Stomach (tissue), 9 donors: Measurements from ENCODE around the gene SYNJ2. TPM values are rescaled to one million over a fixed set of nuclear protein-coding genes. Genes with fewer than 3 reads are reported as not detected.
A peak's percentile ranks its signal among the peaks of the same experiment; 100 is the strongest.
"Not testable (repeated sequence)": the region's sequence is repeated elsewhere in the genome, so short reads cannot be mapped to it uniquely, and the experiment has no call there.

Experiments used
- DNase-seq, 2 donors: peaks; one replicate each; pipeline versions ENCODE4 v3.0.0 to v3.0.0-alpha.2; 2013 to 2019
- H3K27ac ChIP-seq, 5 donors: fragments of 200-600 bp in 4 of 5; sonication (generic) in 4 of 5; one replicate each; pipeline ENCODE4 v1.5.1; 2013 to 2019; ENCODE audit warnings: mild to moderate bottlenecking in 1 of 5, moderate library complexity in 1 of 5
- H3K27me3 ChIP-seq, 3 donors: fragments of 200-600 bp; sonication (generic); one replicate each; pipeline ENCODE4 v1.5.1; 2017 to 2019; ENCODE audit warnings: mixed run types in 1 of 3
- H3K36me3 ChIP-seq, 4 donors: fragments of 200-600 bp; sonication (generic); 1 replicate in 3 of 4; 2 replicates in 1 of 4; pipeline ENCODE4 v1.5.1; 2016 to 2019
- H3K4me1 ChIP-seq, 4 donors: fragments of 200-600 bp; sonication (generic); one replicate each; pipeline ENCODE4 v1.5.1; 2016 to 2019
- H3K4me3 ChIP-seq, 4 donors: fragments of 200-600 bp; sonication (generic) in 3 of 4; one replicate each; pipeline ENCODE4 v1.5.1; 2016 to 2019; ENCODE audit warnings: mild to moderate bottlenecking in 1 of 4
- H3K9me3 ChIP-seq, 4 donors: fragments of 200-600 bp; sonication (generic); one replicate each; pipeline ENCODE4 v1.5.1; 2016 to 2019
- EP300 ChIP-seq: sonication (generic); formaldehyde crosslinking; IDR thresholded peaks from one replicate; pipeline ENCODE4 v1.6.1; 2017; ENCODE audit warnings: antibody characterized with exemption
- POLR2A ChIP-seq, 4 donors: fragments of 450-650 bp; IDR thresholded peaks; one replicate each; pipeline ENCODE4 v1.6.1; 2016; ENCODE audit warnings: antibody characterized with exemption in 4 of 4, control low read depth in 2 of 4, mild to moderate bottlenecking in 1 of 4, moderate library complexity in 1 of 4
- POLR2AphosphoS5 ChIP-seq, 3 donors: sonication (generic); formaldehyde crosslinking; IDR thresholded peaks; one replicate each; pipeline ENCODE4 v1.6.1; 2016; ENCODE audit warnings: antibody characterized with exemption in 3 of 3
- WGBS, 5 donors: extraction: QIAGEN DNeasy Blood & Tissue Kit in 3 of 5; methylation state at CpG; one replicate each; pipeline versions ENCODE4 v1.1.5 to v1.1.7; 2013 to 2018; 5-methylcytosine and 5-hydroxymethylcytosine counted together
- intact Hi-C: fragments of 100-400 bp; cut with DNase I; formaldehyde crosslinking; loops from one replicate; pipeline ENCODE4 v1.15.1; 2023; ENCODE audit warnings: low total_unique reads
- polyA plus RNA-seq, 3 donors: library from polyadenylated mRNA; stranded (reverse); fragments of 200-250 nt; gene quantifications; one replicate each; pipeline ENCODE4 v1.2.3, GENCODE V29; 2013
- total RNA-seq, 5 donors: library from RNA; depleted of rRNA; stranded (reverse); fragments of >200 nt; gene quantifications; one replicate each; pipeline versions ENCODE4 v1.1.0 to v1.2.3, GENCODE V29; 2014 to 2016
- TF ChIP-seq, protein P1 (sequence below), 7 experiments: fragments of 450-650 bp in 4 of 7; fragments of 200-600 bp in 3 of 7; sonication (generic) in 3 of 7; IDR thresholded peaks; one replicate each; pipeline ENCODE4 v1.5.1; 2016 to 2019; ENCODE audit warnings: antibody characterized with exemption in 7 of 7, control low read depth in 2 of 7, mild to moderate bottlenecking in 1 of 7
- donor health status: healthy with polysubstance abuse.
- donor health status: Bipolar disorder and iron deficiency.
- donor health status: healthy.

Gene SYNJ2
- total and polyA plus RNA-seq, 8 donors, result 4.7 to 41.4 (median 14.4) TPM

GRCh38 chr6:157937916-157938315 lies 43.7 kb upstream of the SYNJ2 start:
- no peaks in the 10 kb centered on the region for H3K4me1 ChIP-seq
- no peak for DNase-seq
- no peak overlapping the region for H3K27ac ChIP-seq
- no peaks in the 10 kb centered on the region for H3K27me3 ChIP-seq
- whole genome bisulfite sequencing, 5 donors, result 95 to 97% (median 96%) methylated on average over 6 of the region's 6 CpGs
- TF ChIP-seq, protein P1, sequence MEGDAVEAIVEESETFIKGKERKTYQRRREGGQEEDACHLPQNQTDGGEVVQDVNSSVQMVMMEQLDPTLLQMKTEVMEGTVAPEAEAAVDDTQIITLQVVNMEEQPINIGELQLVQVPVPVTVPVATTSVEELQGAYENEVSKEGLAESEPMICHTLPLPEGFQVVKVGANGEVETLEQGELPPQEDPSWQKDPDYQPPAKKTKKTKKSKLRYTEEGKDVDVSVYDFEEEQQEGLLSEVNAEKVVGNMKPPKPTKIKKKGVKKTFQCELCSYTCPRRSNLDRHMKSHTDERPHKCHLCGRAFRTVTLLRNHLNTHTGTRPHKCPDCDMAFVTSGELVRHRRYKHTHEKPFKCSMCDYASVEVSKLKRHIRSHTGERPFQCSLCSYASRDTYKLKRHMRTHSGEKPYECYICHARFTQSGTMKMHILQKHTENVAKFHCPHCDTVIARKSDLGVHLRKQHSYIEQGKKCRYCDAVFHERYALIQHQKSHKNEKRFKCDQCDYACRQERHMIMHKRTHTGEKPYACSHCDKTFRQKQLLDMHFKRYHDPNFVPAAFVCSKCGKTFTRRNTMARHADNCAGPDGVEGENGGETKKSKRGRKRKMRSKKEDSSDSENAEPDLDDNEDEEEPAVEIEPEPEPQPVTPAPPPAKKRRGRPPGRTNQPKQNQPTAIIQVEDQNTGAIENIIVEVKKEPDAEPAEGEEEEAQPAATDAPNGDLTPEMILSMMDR (IDR thresholded peaks at IDR 0.05), result no peak
- no peak for TF ChIP-seq EP300
- no peak for TF ChIP-seq POLR2A (IDR thresholded peaks at IDR 0.05)
- no peak for TF ChIP-seq POLR2AphosphoS5 (IDR thresholded peaks at IDR 0.05)
- intact Hi-C loops, result no loop called here
- H3K4me3 ChIP-seq, result no peak overlapping the region
- peaks cover 78 to 100% (median 99%) of the 10 kb centered on the region in 4 donors for H3K36me3 ChIP-seq
- no peaks in the 10 kb centered on the region for H3K9me3 ChIP-seq

DNA sequence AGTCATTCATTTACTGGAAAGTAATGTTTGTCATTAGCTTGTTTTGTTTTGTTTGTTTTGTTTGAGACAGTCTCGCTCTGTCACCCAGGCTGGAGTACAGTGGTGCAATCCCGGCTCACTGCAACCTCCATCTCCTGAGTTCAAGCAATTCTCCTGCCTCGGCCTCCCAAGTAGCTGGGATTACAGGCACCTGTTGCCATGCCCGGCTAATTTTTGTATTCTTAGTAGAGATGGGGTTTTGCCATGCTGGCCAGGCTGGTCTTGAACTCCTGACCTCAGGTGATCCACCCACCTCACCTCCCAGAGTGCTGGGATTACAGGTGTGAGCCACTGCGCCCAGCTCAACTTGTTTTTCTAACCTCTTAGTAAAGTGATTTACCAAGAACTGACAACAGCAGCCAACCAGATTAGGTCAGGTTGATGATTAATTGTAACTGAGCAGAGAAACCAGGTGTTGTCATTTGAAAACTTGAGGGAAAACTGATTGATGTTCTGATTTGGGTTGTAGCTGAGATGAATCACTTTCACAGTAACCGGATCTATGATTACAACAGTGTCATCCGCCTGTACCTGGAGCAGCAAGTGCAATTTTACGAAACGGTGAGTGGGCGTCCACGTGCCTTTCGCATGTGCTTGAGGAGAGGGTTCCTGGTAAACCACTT lies 41.2 kb upstream of the SYNJ2 start:
- H3K27ac ChIP-seq, H3K27me3 ChIP-seq, H3K4me3 ChIP-seq, H3K4me1 ChIP-seq, intact Hi-C loops, H3K9me3 ChIP-seq: not testable (repeated sequence)
- peak in 1 of 2 donors; percentile 25 for DNase-seq
- peaks cover 73 to 100% (median 100%) of the 10 kb centered on the region in 4 donors for H3K36me3 ChIP-seq
- 79 to 88% (median 85%) methylated on average over 12 of the region's 12 CpGs for WGBS, 5 donors

DNA sequence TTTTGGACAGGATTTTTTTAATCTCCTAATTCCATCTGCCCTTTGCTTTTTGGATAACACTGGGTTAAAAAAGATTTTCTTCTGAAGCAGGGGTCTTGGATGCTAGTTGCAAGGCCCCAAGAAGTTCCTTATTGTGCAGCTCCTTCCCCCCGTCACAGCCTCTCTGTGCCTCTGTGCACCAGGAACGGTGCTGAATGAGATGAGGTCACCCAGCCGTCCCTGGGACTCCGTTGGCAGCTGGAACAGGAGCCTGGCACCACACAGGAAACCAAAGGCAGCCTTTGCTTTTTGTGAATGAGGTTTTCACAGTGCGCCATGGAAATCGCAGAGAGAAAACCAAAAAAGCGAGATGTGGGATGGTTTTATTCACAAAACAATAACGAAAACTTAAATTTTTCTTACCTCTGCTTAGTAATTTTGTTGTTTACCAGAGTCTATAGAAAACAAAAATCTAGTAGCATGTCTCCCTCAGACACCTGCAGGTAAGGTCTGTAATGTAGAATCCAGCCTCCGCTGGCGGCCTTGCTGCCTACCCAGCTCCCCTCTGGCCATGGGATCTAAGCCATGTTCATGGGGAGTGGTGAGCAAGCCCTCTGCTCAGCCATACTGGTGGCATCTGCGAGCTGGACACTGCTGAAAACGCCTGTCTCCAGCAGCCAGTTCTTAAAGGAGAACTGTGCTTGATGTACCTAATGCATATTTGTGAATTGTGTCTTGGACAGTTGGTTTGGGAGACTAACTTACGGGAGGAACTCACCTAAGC lies 40.4 kb upstream of the SYNJ2 start:
- intact Hi-C loops, result no loop called here
- no peaks in the 10 kb centered on the region for H3K9me3 ChIP-seq
- no peak for DNase-seq
- 84 to 87% (median 86%) methylated on average over 13 of the region's 13 CpGs for WGBS, 5 donors
- H3K27ac ChIP-seq, result no peak overlapping the region
- H3K4me1 ChIP-seq, result no peaks in the 10 kb centered on the region
- peaks cover 68 to 100% (median 100%) of the 10 kb centered on the region in 4 donors for H3K36me3 ChIP-seq
- H3K4me3 ChIP-seq, result no peak overlapping the region
- no peaks in the 10 kb centered on the region for H3K27me3 ChIP-seq
- TF ChIP-seq POLR2A (IDR thresholded peaks at IDR 0.05) (no peak), EP300 (no peak)

- Histone ChIP-seq H3K9me3 (no peaks in the 10 kb centered on the region), H3K4me3 (no peak overlapping the region), H3K27me3 (no peaks in the 10 kb centered on the region), H3K27ac (no peak overlapping the region), H3K36me3 (peaks cover 57 to 95% (median 92%) of the 10 kb centered on the region in 4 donors), H3K4me1 (no peaks in the 10 kb centered on the region)
- intact Hi-C loops, result no loop called here
- DNase-seq, result no peak
- no peak for TF ChIP-seq EP300
- no peak for TF ChIP-seq POLR2AphosphoS5 (IDR thresholded peaks at IDR 0.05)
- TF ChIP-seq, protein P1 (IDR thresholded peaks at IDR 0.05), result no peak
- no peak for TF ChIP-seq POLR2A (IDR thresholded peaks at IDR 0.05)
- WGBS, 5 donors, result 84 to 87% (median 85%) methylated on average over 14 of the region's 14 CpGs
These were observed 39.3 kb upstream of the SYNJ2 start for GRCh38 chr6:157942351-157942750.

DNA sequence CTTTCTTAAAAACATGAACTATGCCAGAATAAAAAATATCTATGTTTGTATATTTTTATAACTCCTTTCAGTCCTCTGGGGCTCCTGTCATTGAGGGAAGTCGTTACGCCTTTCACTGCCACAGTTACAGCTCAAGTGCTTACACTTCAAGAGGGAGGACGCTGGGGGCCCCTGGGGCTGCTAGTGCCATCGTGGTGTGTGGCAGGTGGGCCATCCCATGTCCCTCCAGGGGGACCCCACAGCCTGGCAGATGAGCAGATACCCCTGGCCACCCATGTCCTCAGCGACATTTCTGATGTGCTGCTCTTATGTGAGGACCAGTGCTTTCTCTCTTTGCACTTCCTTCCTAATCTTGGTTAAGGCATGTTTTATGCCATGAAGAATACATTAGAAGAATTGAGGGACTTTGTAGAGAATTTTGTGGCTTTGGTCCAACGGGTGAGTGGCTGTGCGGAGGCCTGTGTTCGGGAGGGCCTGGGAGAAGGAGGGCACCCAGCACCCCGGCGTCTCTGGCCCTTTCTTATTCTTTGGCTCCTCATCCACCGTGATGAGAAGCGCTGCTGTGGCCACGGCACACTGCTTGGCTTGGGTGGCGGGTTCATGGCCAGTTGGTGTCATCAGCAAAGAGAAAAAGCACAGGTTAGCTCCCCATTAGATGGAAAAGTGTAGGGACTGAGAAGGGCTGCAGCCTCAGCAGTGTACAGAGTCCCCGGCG lies 38.3 kb upstream of the SYNJ2 start:
- WGBS, 5 donors, result 90 to 96% (median 94%) methylated on average over 16 of the region's 16 CpGs
- Histone ChIP-seq H3K9me3 (no peaks in the 10 kb centered on the region), H3K27me3 (no peaks in the 10 kb centered on the region), H3K36me3 (peaks cover 53 to 84% (median 82%) of the 10 kb centered on the region in 4 donors), H3K4me3 (no peak overlapping the region), H3K4me1 (no peaks in the 10 kb centered on the region), H3K27ac (no peak overlapping the region)
- TF ChIP-seq POLR2A (IDR thresholded peaks at IDR 0.05) (no peak), POLR2AphosphoS5 (IDR thresholded peaks at IDR 0.05) (no peak), EP300 (no peak)
- TF ChIP-seq, protein P1 (IDR thresholded peaks at IDR 0.05), result no peak
- no peak for DNase-seq
- intact Hi-C loops, result no loop called here
